B cell (primary cell): ENCODE measurements around the gene LGALS7. TPM values are rescaled to one million over a fixed set of nuclear protein-coding genes. Genes with fewer than 3 reads are reported as not detected.

Source experiments
- ATAC-seq: fragments of 200-7000 bp; cut with Tn5 transposase; one replicate; pipeline ENCODE4 v1.10.0; 2021; ENCODE audit warnings: low read depth, mild to moderate bottlenecking, moderate number of reproducible peaks, moderate library complexity
- CTCF ChIA-PET: fragments of 350-600 bp; sonication (Branson Sonifier 250); formaldehyde crosslinking; loops from one replicate; lab custom pipeline; 2021; ENCODE audit warnings: antibody characterized with exemption, inconsistent platforms; lab: Charles Lee
- POLR2A ChIA-PET: fragments of 350-600 bp; sonication (Branson Sonifier 250); formaldehyde crosslinking; loops from one replicate; lab custom pipeline; 2021; ENCODE audit warnings: antibody characterized with exemption; lab: Charles Lee
- DNase-seq: peaks from one replicate; pipeline ENCODE4 v3.0.0; 2013
- H2AFZ ChIP-seq: 2 replicates; pipeline ENCODE4 v1.6.1; 2012; ENCODE audit warnings: mild to moderate bottlenecking, low read depth, low read length; ENCODE audit not compliant: insufficient read depth, poor library complexity, severe bottlenecking
- H3K27ac ChIP-seq, 2 donors: 1 replicate in 1 of 2; 2 replicates in 1 of 2; pipeline ENCODE4 v1.5.1; 2012 to 2013; ENCODE audit warnings: low read length in 2 of 2, mild to moderate bottlenecking in 2 of 2, moderate library complexity in 1 of 2
- H3K27me3 ChIP-seq, 4 experiments: fragments of 200-600 bp in 1 of 4; sonication (generic) in 1 of 4; replicated peaks in 1 of 4; 1 replicate in 2 of 4; 2 replicates in 2 of 4; pipeline versions ENCODE4 v1.6.1 to v1.7.0; 2013 to 2016; ENCODE audit warnings: low read length in 3 of 4, mild to moderate bottlenecking in 2 of 4, mixed read lengths in 1 of 4, moderate library complexity in 1 of 4; ENCODE audit not compliant: insufficient read depth in 4 of 4, control insufficient read depth in 3 of 4; ENCODE audit errors: control extremely low read depth in 1 of 4
- H3K36me3 ChIP-seq, 2 experiments: replicated peaks in 1 of 2; 1 replicate in 1 of 2; 2 replicates in 1 of 2; pipeline versions ENCODE4 v1.6.1 to v1.7.1; 2013; ENCODE audit warnings: low read length in 1 of 2; ENCODE audit not compliant: insufficient read depth in 2 of 2, control insufficient read depth in 1 of 2; ENCODE audit errors: control extremely low read depth in 1 of 2, extremely low read depth in 1 of 2
- H3K4me1 ChIP-seq, 2 donors: fragments of 200-600 bp in 1 of 2; sonication (generic) in 1 of 2; 1 replicate in 1 of 2; 2 replicates in 1 of 2; pipeline versions ENCODE4 v1.5.1 to v1.6.1; 2013 to 2017; ENCODE audit warnings: low read length in 2 of 2; ENCODE audit not compliant: control insufficient read depth in 2 of 2, insufficient read depth in 2 of 2
- H3K4me2 ChIP-seq: replicated peaks from 2 replicates; pipeline ENCODE3; 2012; ENCODE audit warnings: mild to moderate bottlenecking, low read depth, low read length; ENCODE audit not compliant: poor library complexity, severe bottlenecking
- H3K4me3 ChIP-seq, 5 experiments: fragments of 200-600 bp in 1 of 5; sonication (generic) in 1 of 5; 1 replicate in 3 of 5; 2 replicates in 2 of 5; pipeline versions ENCODE4 v1.5.1 to v1.7.0; 2011 to 2016; ENCODE audit warnings: low read length in 4 of 5, mild to moderate bottlenecking in 4 of 5, low read depth in 2 of 5, control low read depth in 1 of 5, moderate library complexity in 1 of 5; ENCODE audit not compliant: insufficient read depth in 1 of 5; ENCODE audit errors: control extremely low read depth in 1 of 5, extremely low read depth in 1 of 5
- H3K79me2 ChIP-seq: fragments of 200-600 bp; sonication (generic); one replicate; pipeline ENCODE4 v1.6.0; 2016; ENCODE audit warnings: low read length; ENCODE audit not compliant: control insufficient read depth, insufficient read depth
- H3K9ac ChIP-seq: fragments of 200-600 bp; sonication (generic); 2 replicates; pipeline ENCODE4 v1.6.1; 2017; ENCODE audit warnings: mild to moderate bottlenecking, low read length, moderate library complexity
- H3K9me3 ChIP-seq, 3 donors: one replicate each; pipeline versions ENCODE4 v1.6.1 to v1.7.1; 2013; ENCODE audit warnings: low read length in 2 of 3; ENCODE audit not compliant: control insufficient read depth in 2 of 3, insufficient read depth in 1 of 3; ENCODE audit errors: control extremely low read depth in 1 of 3
- H4K20me1 ChIP-seq: 2 replicates; pipeline ENCODE4 v1.6.0; 2012; ENCODE audit warnings: mild to moderate bottlenecking, low read length; ENCODE audit not compliant: insufficient read depth, control insufficient read depth, poor library complexity, severe bottlenecking
- H3K27ac Mint-ChIP-seq: one replicate; pipeline ENCODE4 v1.8.0; 2021; ENCODE audit warnings: mixed read lengths
- H3K27me3 Mint-ChIP-seq: one replicate; pipeline ENCODE4 v1.8.0; 2021; ENCODE audit warnings: mixed read lengths
- H3K4me1 Mint-ChIP-seq: one replicate; pipeline ENCODE4 v1.8.0; 2021; ENCODE audit warnings: mixed read lengths
- H3K4me3 Mint-ChIP-seq: one replicate; pipeline ENCODE4 v1.8.0; 2021; ENCODE audit warnings: mixed read lengths
- H3K9me3 Mint-ChIP-seq: one replicate; pipeline ENCODE4 v1.8.0; 2022; ENCODE audit warnings: mixed read lengths; ENCODE audit not compliant: insufficient read depth
- CTCF ChIP-seq: fragments of 200-600 bp; IDR thresholded peaks from one replicate; pipeline ENCODE4 v1.8.0; 2022; ENCODE audit warnings: antibody characterized with exemption, mild to moderate bottlenecking
- EZH2 ChIP-seq: IDR thresholded peaks from 2 replicates; pipeline ENCODE4 v1.6.1; 2012; ENCODE audit warnings: borderline replicate concordance, low read depth, mild to moderate bottlenecking, moderate library complexity, low read length; ENCODE audit not compliant: insufficient read depth, poor library complexity, severe bottlenecking
- WGBS: methylation state at CpG from one replicate; pipeline ENCODE4 v1.1.5; 2013; ENCODE audit warnings: missing lambda C conversion rate; ENCODE audit not compliant: insufficient coverage; 5-methylcytosine and 5-hydroxymethylcytosine counted together
- intact Hi-C: fragments of 100-400 bp; cut with micrococcal nuclease; formaldehyde crosslinking; loops from one replicate; pipeline ENCODE4 v1.10.0; 2022
- polyA plus RNA-seq: library from polyadenylated mRNA; depleted of rRNA; stranded (reverse); fragments of >200 nt; gene quantifications from 2 replicates; pipeline ENCODE4 v1.2.3, GENCODE V29; 2012
- total RNA-seq, 2 donors: library from RNA; stranded (reverse); fragments of 120-200 nt in 1 of 2; gene quantifications; 1 replicate in 1 of 2; 2 replicates in 1 of 2; pipeline versions ENCODE4 v1.2.3 to v1.2.4, GENCODE V29; 2013 to 2022

The LGALS7 gene
- total and polyA plus RNA-seq, 2 donors (not counting 1 experiment from before 2014, with no cell fraction given) = not detected

DNA sequence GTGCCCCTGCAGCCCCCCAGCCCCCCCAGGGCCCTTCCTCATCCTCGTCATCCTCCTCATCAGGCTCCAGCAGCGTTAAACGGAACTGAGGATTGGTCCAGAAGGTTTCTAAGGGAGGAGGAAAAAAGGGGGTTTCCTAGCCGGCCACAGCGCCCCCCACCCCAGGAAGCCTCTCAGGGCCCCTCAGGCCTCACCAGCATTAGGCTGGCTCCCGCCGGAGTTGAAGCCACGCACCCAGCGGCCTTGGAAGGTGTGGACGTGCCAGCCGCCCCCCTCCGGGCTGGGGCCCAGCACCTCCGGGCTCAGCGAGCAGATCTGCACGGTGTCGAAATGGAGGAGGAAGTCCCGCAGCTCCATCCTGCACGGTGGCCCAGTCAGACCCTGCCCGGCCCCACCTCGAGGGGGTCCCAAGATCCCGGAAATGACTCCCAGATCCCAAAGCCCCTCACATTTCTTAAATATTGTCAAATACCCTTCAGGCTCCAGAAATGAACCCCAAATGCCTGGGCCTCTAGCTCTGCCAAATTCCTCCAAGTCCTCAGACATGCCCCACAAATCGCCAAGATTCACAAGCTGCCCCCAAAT is 35.9 kb downstream of the LGALS7 start:
- Mint-ChIP-seq H3K9me3 (no peaks in the 10 kb centered on the region), H3K27me3 (no peaks in the 10 kb centered on the region), H3K27ac (peak overlapping the region; percentile 70), H3K4me1 (peaks cover 42% of the 10 kb centered on the region), H3K4me3 (peak overlapping the region; percentile 74)
- Histone ChIP-seq H3K79me2 (peaks cover 11% of the 10 kb centered on the region), H3K9ac (peak overlapping the region; percentile 61), H3K4me1 (peaks cover 29 to 47% of the 10 kb centered on the region in 2 donors), H3K27ac (peak overlapping the region; percentile 33 to 46), H3K4me3 (peak overlapping the region in 4 of 5 experiments; percentile 32 to 69 (median 58)), H3K4me2 (peak overlapping the region; percentile 97), H3K27me3 (no peaks in the 10 kb centered on the region), H2AFZ (peak overlapping the region; percentile 76), H3K36me3 (no peaks in the 10 kb centered on the region), H4K20me1 (no peaks in the 10 kb centered on the region), H3K9me3 (peaks cover 0 to 8% (median 0%) of the 10 kb centered on the region in 3 donors)
- ChIA-PET CTCF (interaction anchor here (0.6 to 2.0 kb wide), 2 partner anchors 32 to 510 kb away, joined by 4 to 8 read pairs; no protein-coding TSS in a partner anchor), POLR2A (interaction anchor here (0.6 to 1.6 kb wide), 3 partner anchors 32 to 118 kb away, joined by 3 to 5 read pairs (median 4); partner anchors contain the start of genes ECH1 and EIF3K)
- TF ChIP-seq EZH2 = no peak
- no peak for TF ChIP-seq CTCF
- peak; percentile 59 for DNase-seq
- no peak for ATAC-seq
- intact Hi-C loops = loop anchor here (10.0 kb wide), 2 partner anchors 57 to 93 kb away; partner anchors contain the start of gene ACTN4
- 15% methylated on average over 19 of the region's 22 CpGs for WGBS
